ENCODE data around the gene RSPH9.
A peak's percentile ranks its signal among the peaks of the same experiment; 100 is the strongest.
"Not testable (repeated sequence)": the region's sequence is repeated elsewhere in the genome, so short reads cannot be mapped to it uniquely, and the experiment has no call there.

Gene RSPH9

DNA sequence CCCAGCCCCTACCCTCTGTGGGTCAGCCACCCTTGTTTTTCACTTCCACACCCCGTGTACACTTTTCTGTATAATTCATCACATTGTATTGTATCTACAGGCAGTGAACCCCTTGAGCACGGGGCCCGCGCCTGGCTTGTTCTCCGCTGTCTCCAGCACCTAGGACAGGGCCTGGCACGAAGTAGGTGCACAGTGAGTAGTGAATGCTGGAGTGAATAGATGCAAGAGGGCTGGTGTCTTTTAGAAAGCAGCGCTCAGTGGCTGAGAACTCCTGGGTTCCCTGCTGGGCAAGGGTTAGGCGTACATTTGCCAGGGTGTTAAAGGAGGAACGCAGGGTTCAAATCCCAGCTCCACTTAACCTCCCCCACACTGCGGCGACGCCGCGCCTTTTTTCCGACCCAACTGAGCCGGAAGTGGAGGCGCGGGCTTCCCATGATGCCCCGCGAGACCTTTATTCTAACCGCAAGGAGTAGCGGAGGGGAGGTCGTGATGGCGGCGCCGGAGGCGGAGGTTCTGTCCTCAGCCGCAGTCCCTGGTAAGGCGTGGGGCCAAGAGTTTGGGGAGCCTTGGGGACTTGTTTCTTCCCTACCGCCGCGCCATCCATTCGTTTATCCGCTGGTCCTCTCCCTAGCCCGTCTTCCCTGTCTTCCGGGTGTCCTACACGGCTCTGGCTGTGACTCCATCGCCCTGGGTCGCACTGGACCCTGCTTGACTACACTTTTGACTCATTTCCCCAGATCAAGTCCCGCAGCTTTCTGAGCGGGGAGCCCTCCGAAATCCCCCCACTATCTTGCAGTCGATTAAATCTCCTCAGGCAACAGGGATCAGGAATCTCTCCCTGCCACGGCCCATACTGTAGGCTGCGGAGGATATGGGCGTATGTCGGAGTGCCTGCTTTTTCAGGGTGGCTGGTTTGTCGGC is 9.2 kb upstream of the RSPH9 start, which contains the start of gene MAD2L1BP:
Gene MAD2L1BP (plus strand): TSS at position 454 of the 921 bp plus-strand sequence. CDS start 36 bp downstream, at position 490.
- Mint-ChIP-seq H3K27ac (peak within 1 kb of the TSS; percentile 94), H3K4me1 (ENCODE audit: low read depth) (peaks cover 62% of the 10 kb centered on the region), H3K9me3 (no peaks in the 10 kb centered on the region), H3K27me3 (no peaks in the 10 kb centered on the region), H3K4me3 (peak within 1 kb of the TSS; percentile 99), H3K36me3 (ENCODE audit: low read depth) (peaks cover 51% of the 10 kb centered on the region)
- intact Hi-C loops (cut with micrococcal nuclease), result no loop called here

DNA sequence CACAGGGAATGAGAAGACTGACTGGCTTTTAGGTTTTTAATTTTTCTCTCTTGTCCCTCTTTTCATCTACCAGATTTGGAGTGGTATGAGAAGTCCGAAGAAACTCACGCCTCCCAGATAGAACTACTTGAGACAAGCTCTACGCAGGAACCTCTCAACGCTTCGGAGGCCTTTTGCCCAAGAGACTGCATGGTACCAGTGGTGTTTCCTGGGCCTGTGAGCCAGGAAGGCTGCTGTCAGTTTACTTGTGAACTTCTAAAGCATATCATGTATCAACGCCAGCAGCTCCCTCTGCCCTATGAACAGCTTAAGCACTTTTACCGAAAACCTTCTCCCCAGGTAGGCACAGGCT is 8.6 kb upstream of the RSPH9 start:
- H3K36me3 Mint-ChIP-seq (ENCODE audit: low read depth), result peaks cover 57% of the 10 kb centered on the region
- intact Hi-C loops (cut with micrococcal nuclease), result no loop called here
- peak overlapping the region; percentile 94 for H3K27ac Mint-ChIP-seq
- H3K4me3 Mint-ChIP-seq, result peak overlapping the region; percentile 99
- H3K4me1 Mint-ChIP-seq (ENCODE audit: low read depth), result peaks cover 57% of the 10 kb centered on the region
- H3K9me3 Mint-ChIP-seq, result no peaks in the 10 kb centered on the region
- H3K27me3 Mint-ChIP-seq, result no peaks in the 10 kb centered on the region

DNA sequence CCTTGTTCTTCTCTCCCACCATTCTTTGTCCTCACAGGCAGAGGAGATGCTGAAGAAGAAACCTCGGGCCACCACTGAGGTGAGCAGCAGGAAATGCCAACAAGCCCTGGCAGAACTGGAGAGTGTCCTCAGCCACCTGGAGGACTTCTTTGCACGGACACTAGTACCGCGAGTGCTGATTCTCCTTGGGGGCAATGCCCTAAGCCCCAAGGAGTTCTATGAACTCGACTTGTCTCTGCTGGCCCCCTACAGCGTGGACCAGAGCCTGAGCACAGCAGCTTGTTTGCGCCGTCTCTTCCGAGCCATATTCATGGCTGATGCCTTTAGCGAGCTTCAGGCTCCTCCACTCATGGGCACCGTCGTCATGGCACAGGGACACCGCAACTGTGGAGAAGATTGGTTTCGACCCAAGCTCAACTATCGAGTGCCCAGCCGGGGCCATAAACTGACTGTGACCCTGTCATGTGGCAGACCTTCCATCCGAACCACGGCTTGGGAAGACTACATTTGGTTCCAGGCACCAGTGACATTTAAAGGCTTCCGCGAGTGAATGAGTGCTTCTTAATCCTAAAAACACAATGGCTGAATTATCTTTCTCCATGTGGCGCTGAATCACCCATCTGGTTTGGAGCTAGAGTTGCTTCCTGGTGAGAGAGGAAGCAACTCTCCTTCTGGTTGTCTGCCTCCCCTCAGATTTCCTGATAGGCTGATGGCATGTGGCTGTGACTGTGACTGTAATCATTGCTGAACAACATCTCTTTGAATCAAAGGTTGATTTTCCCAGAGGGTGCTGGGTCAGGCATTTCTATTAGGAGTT is 4.6 kb upstream of the RSPH9 start:
- H3K27me3 Mint-ChIP-seq, result no peaks in the 10 kb centered on the region
- H3K27ac Mint-ChIP-seq, result no peak overlapping the region
- no peak overlapping the region for H3K4me3 Mint-ChIP-seq
- intact Hi-C loops (cut with micrococcal nuclease), result no loop called here
- no peaks in the 10 kb centered on the region for H3K9me3 Mint-ChIP-seq
- peaks cover 64% of the 10 kb centered on the region for H3K36me3 Mint-ChIP-seq (ENCODE audit: low read depth)
- peaks cover 48% of the 10 kb centered on the region for H3K4me1 Mint-ChIP-seq (ENCODE audit: low read depth)

DNA sequence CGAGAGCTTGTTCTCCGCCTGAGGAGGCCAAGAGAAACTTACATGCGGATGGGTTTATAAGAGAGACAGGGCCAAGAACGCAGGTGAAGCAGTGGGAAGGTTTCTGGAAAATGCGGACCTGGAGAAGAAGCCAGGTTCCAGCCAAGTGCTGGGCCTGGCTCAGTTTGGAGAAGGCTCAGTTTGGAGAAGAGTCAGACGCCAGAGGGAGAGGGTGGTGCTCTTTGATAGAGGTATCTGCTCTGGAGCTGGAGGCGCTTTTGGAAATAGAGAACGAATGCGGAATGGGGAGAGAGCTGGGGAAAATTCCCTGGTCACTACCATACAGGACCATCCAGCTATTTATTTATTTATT is 753 bp downstream of the RSPH9 start:
- intact Hi-C loops (cut with micrococcal nuclease), result no loop called here

DNA sequence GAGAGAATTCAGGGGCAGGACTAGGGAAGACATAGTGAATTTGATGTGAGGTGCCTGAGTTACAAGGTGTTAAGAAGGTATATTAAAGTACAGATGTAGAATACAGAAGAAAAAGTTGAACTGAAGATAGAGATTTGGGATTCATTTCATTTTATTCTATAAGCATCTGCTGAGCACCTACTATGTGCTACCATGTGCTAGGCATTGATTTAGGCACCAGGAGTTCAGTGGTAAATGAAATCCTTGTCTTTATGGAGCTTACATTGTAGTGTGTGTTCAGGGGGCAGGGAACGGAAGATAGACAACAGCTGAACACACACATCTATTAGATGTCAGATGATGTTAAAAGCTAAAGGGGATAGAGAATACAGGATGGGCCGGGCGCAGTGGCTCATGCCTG is 2.8 kb downstream of the RSPH9 start:
- peaks cover 18% of the 10 kb centered on the region for H3K27me3 Mint-ChIP-seq
- H3K36me3 Mint-ChIP-seq (ENCODE audit: low read depth), result no peaks in the 10 kb centered on the region
- peaks cover 17% of the 10 kb centered on the region for H3K4me1 Mint-ChIP-seq (ENCODE audit: low read depth)
- H3K4me3 Mint-ChIP-seq, result no peak overlapping the region
- H3K9me3 Mint-ChIP-seq, result no peaks in the 10 kb centered on the region
- H3K27ac Mint-ChIP-seq, result no peak overlapping the region
- intact Hi-C loops (cut with micrococcal nuclease), result no loop called here

More for the DNA sequence above, 753 bp downstream of the RSPH9 start:
- Mint-ChIP-seq H3K27me3 (peaks cover 15% of the 10 kb centered on the region), H3K27ac (no peak overlapping the region), H3K4me1 (ENCODE audit: low read depth) (peaks cover 23% of the 10 kb centered on the region), H3K9me3 (no peaks in the 10 kb centered on the region), H3K4me3 (peak overlapping the region; percentile 74), H3K36me3 (ENCODE audit: low read depth) (peaks cover 13% of the 10 kb centered on the region)

DNA sequence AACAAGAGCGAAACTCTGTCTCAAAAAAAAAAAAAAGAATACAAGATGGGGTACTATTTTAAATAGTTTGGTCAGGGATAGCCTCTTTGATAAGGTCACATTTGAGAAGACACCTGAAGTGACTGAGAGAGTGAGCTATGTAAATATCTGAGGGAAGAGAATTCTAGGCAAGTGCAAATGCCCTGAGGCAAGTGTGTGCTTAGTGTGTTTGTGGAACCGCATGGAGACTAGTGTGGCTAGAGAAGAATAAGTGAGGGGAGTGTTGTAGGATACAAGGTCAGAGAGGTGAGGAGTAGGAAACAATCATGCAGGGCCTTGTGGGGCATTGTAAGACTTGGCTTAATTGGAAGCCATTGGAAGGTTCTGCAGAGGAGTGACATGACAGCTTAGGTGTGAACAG is 3.4 kb downstream of the RSPH9 start:
- H3K9me3 Mint-ChIP-seq, result no peaks in the 10 kb centered on the region
- H3K27me3 Mint-ChIP-seq, result peaks cover 18% of the 10 kb centered on the region
- intact Hi-C loops (cut with micrococcal nuclease), result no loop called here
- no peaks in the 10 kb centered on the region for H3K36me3 Mint-ChIP-seq (ENCODE audit: low read depth)
- no peak overlapping the region for H3K4me3 Mint-ChIP-seq
- H3K4me1 Mint-ChIP-seq (ENCODE audit: low read depth), result peaks cover 17% of the 10 kb centered on the region
- no peak overlapping the region for H3K27ac Mint-ChIP-seq

DNA sequence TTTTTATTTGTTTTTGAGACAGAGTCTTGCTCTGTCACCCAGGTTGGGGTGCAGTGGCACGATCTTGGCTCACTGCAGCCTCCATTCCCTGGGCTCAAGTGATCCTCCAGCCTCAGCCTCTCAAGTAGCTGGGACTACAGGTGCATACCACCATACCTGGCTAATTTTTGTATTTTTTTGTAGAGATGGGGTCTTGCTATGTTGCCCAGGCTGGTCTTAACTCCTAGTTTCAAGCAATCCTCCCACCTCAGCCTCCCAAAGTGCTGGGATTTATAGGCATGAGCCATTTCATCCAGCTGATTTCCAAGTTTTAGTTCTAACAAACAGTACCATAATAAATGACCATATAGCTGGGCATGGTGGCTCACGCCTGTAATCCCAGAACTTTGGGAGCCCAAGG is 8.0 kb downstream of the RSPH9 start:
- intact Hi-C loops (cut with micrococcal nuclease); H3K27ac Mint-ChIP-seq: not testable (repeated sequence)

DNA sequence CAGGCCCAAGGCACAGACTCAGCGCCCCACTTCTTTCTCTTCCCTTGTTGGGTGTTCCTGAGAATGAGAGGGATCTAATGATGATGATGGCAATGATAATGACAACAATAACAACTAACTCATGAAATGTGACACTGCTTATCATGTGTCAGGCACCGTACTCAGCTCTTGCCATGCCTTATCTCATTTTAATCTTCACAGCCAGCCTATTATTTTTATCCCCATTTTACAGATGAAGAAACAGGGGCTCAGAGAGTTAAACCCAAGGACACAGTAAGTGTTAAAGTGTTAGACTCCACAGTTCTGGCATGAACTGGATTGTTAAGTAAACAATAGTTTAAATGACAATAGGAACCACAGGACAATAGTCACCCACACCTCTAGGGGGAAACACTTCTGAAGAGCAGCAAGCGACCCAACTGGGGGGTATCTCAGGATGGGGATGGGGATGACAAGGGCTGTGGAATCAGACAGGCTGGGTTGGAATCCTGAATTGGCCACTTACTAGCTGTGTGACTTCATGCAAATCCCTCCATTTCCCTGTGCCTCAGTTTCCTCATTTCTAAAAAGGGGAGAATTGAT is 12.5 kb downstream of the RSPH9 start:
- intact Hi-C loops (cut with micrococcal nuclease), result no loop called here
- Mint-ChIP-seq H3K27ac (no peak overlapping the region), H3K9me3 (no peaks in the 10 kb centered on the region), H3K4me3 (no peak overlapping the region), H3K4me1 (ENCODE audit: low read depth) (no peaks in the 10 kb centered on the region), H3K27me3 (peaks cover 7% of the 10 kb centered on the region), H3K36me3 (ENCODE audit: low read depth) (no peaks in the 10 kb centered on the region)

More for the DNA sequence above, 8.0 kb downstream of the RSPH9 start:
- H3K36me3 Mint-ChIP-seq (ENCODE audit: low read depth); H3K4me1 Mint-ChIP-seq (ENCODE audit: low read depth); H3K4me3 Mint-ChIP-seq; H3K9me3 Mint-ChIP-seq: not testable (repeated sequence)
- peaks cover 21% of the 10 kb centered on the region for H3K27me3 Mint-ChIP-seq

DNA sequence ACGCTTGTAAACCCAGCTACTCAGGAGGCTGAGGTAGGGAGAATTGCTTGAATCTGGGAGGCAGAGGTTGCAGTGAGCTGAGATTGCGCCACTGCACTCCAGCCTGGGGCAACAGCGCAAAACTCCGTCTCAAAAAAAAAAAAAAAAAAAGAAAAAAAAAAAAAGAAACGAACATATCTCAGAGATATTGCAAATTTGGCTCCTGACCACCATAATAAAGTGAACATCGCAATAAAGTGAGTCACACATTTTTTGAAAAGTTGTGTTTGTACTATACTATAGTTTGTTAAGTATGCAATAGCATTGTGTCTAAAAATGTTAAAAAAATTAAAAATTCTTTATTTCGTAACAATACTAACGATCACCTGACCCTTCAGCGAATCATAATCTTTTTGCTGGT is 13.3 kb downstream of the RSPH9 start:
- Mint-ChIP-seq H3K27ac (no peak overlapping the region), H3K36me3 (ENCODE audit: low read depth) (no peaks in the 10 kb centered on the region), H3K4me1 (ENCODE audit: low read depth) (no peaks in the 10 kb centered on the region), H3K27me3 (peaks cover 7% of the 10 kb centered on the region), H3K4me3 (no peak overlapping the region), H3K9me3 (no peaks in the 10 kb centered on the region)
- intact Hi-C loops (cut with micrococcal nuclease), result no loop called here

DNA sequence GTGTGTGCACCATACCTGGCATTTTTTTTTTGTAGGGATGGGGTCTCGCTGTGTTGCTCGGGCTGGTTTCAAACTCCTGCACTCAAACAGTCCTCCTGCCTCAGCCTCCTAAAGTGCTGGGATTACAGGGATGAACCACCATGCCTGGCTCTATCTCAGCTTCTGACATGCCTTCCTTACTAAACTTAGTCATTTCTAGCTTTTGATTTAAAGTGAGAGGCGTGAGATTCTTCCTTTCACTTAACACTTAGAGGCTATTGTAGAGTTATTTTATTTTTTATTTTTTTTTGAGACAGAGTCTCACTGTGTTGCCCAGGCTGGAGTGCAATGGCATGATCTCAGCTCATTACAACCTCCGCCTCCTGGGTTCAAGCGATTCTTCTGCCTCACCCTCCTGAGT is 18.1 kb downstream of the RSPH9 start:
- H3K4me3 Mint-ChIP-seq; H3K36me3 Mint-ChIP-seq (ENCODE audit: low read depth); H3K9me3 Mint-ChIP-seq; H3K27ac Mint-ChIP-seq; intact Hi-C loops (cut with micrococcal nuclease); H3K4me1 Mint-ChIP-seq (ENCODE audit: low read depth): not testable (repeated sequence)
- peaks cover 23% of the 10 kb centered on the region for H3K27me3 Mint-ChIP-seq

DNA sequence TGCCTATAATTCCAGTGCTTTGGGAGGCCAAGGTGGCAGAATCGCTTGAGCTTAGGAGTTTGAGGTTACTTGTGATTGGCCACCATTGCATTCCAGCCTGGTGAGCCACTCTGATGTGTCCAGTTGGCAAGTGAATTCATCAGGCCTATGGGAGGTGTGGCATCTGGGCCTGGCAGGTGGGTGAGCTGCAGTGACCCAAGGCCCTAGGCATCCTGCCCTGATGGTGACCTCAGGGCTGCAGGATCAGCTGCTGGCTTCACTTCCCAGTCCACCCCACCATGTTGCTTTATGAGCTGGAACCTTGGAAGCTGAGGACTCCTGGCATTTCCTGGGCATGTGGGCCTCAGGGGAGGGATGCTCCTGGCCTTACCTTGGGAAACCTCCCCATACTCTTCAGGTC is 20.5 kb downstream of the RSPH9 start:
- peaks cover 9% of the 10 kb centered on the region for H3K36me3 Mint-ChIP-seq (ENCODE audit: low read depth)
- peaks cover 24% of the 10 kb centered on the region for H3K4me1 Mint-ChIP-seq (ENCODE audit: low read depth)

DNA sequence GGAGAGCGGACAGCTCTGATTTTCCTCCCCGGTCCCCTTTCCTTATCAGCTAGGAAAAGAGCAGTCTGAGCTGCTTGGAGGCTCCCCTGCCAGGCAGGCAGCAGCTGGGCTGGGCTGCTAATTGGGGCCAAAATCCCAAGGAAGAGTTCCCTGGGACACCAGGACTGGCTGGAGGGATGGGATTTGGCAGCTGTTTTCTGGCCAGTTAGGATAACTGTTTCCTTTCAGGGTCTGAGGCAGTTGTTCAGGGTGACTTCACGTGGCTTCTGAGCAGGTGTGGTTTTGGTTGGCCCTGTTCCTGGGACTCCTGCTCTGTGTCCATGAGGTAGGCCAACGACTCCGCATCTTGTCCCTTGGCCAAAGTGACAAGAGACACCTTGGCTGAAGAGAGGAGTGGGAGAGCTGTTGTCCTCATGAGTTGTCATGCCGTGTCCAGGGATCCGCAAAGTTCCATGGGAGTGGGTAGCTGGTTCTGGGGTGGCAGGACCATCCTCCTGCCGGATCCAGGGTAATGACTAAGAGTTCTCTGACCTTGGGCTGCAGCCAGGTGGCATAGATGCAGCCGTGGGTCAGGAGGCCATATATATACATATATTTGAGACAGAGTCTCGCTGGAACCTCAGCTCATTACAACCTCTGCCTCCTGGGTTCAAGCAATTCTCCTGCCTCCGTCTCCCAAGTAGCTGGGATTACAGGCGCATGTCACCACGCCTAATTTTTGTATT is 21.5 kb downstream of the RSPH9 start:
- intact Hi-C loops (cut with micrococcal nuclease), result loop anchor here (5.0 kb wide), 1 partner anchor 91 kb away; no protein-coding TSS in a partner anchor
- peaks cover 19% of the 10 kb centered on the region for H3K36me3 Mint-ChIP-seq (ENCODE audit: low read depth)
- no peak overlapping the region for H3K27ac Mint-ChIP-seq
- H3K27me3 Mint-ChIP-seq, result peaks cover 32% of the 10 kb centered on the region
- H3K9me3 Mint-ChIP-seq, result no peaks in the 10 kb centered on the region
- peaks cover 28% of the 10 kb centered on the region for H3K4me1 Mint-ChIP-seq (ENCODE audit: low read depth)
- no peak overlapping the region for H3K4me3 Mint-ChIP-seq

More for the DNA sequence above, 20.5 kb downstream of the RSPH9 start:
- intact Hi-C loops (cut with micrococcal nuclease), result loop anchor here (5.0 kb wide), 1 partner anchor 92 kb away; no protein-coding TSS in a partner anchor
- no peak overlapping the region for H3K27ac Mint-ChIP-seq
- H3K4me3 Mint-ChIP-seq, result no peak overlapping the region
- H3K9me3 Mint-ChIP-seq, result no peaks in the 10 kb centered on the region
- peaks cover 32% of the 10 kb centered on the region for H3K27me3 Mint-ChIP-seq
